Retinal pigment epithelial cell (primary cell): Measurements from ENCODE around the gene MEAF6.

Source experiments
- DNase-seq: peaks from one replicate; pipeline ENCODE4 v3.0.0-alpha.2; 2010; ENCODE audit warnings: low read depth
- H3K4me3 ChIP-seq: 2 replicates; pipeline ENCODE4 v1.5.1; 2011; ENCODE audit warnings: mild to moderate bottlenecking, low read length, control low read depth, moderate library complexity
- CTCF ChIP-seq: conservative IDR thresholded peaks from 2 replicates; pipeline ENCODE4 v1.5.1; 2011; ENCODE audit warnings: low read depth, low read length, control low read depth, inconsistent platforms

MEAF6 gene

GRCh38 chr1:37501661-37502060 is 12.9 kb downstream of the MEAF6 start:
- H3K4me3 ChIP-seq, result no peak overlapping the region
- no peak for DNase-seq
- TF ChIP-seq CTCF, result no peak

GRCh38 chr1:37498872-37499617 is 15.5 kb downstream of the MEAF6 start:
- H3K4me3 ChIP-seq, result no peak overlapping the region
- DNase-seq, result no peak
- TF ChIP-seq CTCF, result no peak

GRCh38 chr1:37497832-37498231 is 16.7 kb downstream of the MEAF6 start:
- no peak for TF ChIP-seq CTCF
- DNase-seq, result no peak
- H3K4me3 ChIP-seq, result no peak overlapping the region

- TF ChIP-seq CTCF, result no peak
- no peak overlapping the region for H3K4me3 ChIP-seq
- DNase-seq, result no peak
These were observed 18.7 kb downstream of the MEAF6 start for GRCh38 chr1:37495875-37496274.

GRCh38 chr1:37493336-37494098 is 21.0 kb downstream of the MEAF6 start:
- no peak for TF ChIP-seq CTCF
- no peak for DNase-seq
- no peak overlapping the region for H3K4me3 ChIP-seq

- no peak for TF ChIP-seq CTCF
- no peak for DNase-seq
- no peak overlapping the region for H3K4me3 ChIP-seq
These were observed 27.0 kb downstream of the MEAF6 start for GRCh38 chr1:37487619-37487984.
